ENCODE results near the gene GJB3.

DNA sequence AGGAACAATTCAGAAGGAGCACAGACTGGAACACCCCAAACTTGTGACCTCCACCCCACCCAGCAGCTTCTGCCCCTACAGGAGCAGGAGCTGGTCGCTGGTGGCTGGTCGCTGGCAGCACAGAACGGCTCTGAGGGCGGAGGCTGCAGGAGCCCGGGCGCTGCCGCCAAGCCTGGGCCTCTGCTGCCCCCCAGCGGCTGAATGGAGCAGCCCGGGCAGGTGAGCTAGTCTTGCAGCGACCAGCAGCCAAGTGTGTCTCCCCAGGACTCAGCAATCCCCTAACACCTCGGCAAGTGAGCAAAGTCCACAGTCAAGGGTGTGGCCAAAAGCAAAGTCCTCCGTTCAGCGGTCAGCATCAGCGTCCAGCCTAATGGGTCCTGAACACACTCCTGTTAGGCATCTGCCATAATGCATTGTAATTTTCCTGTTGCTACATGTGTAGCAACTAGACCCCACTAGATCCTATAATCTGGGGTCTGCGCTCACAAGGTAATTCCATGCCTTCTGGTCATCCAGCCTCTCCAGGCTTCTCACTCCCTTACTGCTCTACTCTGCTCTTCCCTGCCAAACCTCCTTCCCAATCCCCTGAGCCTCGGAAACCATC is 38.2 kb upstream of the GJB3 start:
- no peak for TF ChIP-seq ZFX (CRISPR knock-in tag; IDR thresholded peaks at IDR 0.05; ENCODE audit: low read depth)
- TF ChIP-seq ZNF644 (CRISPR knock-in tag; IDR thresholded peaks at IDR 0.05; ENCODE audit: low read depth): no peak
- no peak for TF ChIP-seq YY1 (IDR thresholded peaks at IDR 0.05; ENCODE audit: insufficient read depth, insufficient replicate concordance, low read depth, low read length)
- no peak for TF ChIP-seq MAF1 (CRISPR knock-in tag; IDR thresholded peaks at IDR 0.05; ENCODE audit: borderline replicate concordance)
- TF ChIP-seq TCF7 (IDR thresholded peaks at IDR 0.05; ENCODE audit: low read depth): no peak
- no peak for TF ChIP-seq ZNF841 (CRISPR knock-in tag; IDR thresholded peaks at IDR 0.05; ENCODE audit: borderline replicate concordance)
- no peak for TF ChIP-seq POLR2AphosphoS5 (IDR thresholded peaks at IDR 0.05; ENCODE audit: low read depth, low read length)
- no peak for TF ChIP-seq EZH2 (conservative IDR thresholded peaks at IDR 0.05; ENCODE audit: low read depth, low read length)
- no peak for TF ChIP-seq KLF13 (CRISPR knock-in tag; IDR thresholded peaks at IDR 0.05)
- TF ChIP-seq ZSCAN30 (CRISPR knock-in tag; IDR thresholded peaks at IDR 0.05): no peak
- TF ChIP-seq, protein P1, sequence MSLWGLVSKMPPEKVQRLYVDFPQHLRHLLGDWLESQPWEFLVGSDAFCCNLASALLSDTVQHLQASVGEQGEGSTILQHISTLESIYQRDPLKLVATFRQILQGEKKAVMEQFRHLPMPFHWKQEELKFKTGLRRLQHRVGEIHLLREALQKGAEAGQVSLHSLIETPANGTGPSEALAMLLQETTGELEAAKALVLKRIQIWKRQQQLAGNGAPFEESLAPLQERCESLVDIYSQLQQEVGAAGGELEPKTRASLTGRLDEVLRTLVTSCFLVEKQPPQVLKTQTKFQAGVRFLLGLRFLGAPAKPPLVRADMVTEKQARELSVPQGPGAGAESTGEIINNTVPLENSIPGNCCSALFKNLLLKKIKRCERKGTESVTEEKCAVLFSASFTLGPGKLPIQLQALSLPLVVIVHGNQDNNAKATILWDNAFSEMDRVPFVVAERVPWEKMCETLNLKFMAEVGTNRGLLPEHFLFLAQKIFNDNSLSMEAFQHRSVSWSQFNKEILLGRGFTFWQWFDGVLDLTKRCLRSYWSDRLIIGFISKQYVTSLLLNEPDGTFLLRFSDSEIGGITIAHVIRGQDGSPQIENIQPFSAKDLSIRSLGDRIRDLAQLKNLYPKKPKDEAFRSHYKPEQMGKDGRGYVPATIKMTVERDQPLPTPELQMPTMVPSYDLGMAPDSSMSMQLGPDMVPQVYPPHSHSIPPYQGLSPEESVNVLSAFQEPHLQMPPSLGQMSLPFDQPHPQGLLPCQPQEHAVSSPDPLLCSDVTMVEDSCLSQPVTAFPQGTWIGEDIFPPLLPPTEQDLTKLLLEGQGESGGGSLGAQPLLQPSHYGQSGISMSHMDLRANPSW (CRISPR knock-in tag; IDR thresholded peaks at IDR 0.05; ENCODE audit: borderline replicate concordance): no peak
- TF ChIP-seq GATA4 (IDR thresholded peaks at IDR 0.05; ENCODE audit: borderline replicate concordance, low read depth): no peak
- TF ChIP-seq, protein P2, sequence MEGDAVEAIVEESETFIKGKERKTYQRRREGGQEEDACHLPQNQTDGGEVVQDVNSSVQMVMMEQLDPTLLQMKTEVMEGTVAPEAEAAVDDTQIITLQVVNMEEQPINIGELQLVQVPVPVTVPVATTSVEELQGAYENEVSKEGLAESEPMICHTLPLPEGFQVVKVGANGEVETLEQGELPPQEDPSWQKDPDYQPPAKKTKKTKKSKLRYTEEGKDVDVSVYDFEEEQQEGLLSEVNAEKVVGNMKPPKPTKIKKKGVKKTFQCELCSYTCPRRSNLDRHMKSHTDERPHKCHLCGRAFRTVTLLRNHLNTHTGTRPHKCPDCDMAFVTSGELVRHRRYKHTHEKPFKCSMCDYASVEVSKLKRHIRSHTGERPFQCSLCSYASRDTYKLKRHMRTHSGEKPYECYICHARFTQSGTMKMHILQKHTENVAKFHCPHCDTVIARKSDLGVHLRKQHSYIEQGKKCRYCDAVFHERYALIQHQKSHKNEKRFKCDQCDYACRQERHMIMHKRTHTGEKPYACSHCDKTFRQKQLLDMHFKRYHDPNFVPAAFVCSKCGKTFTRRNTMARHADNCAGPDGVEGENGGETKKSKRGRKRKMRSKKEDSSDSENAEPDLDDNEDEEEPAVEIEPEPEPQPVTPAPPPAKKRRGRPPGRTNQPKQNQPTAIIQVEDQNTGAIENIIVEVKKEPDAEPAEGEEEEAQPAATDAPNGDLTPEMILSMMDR (CRISPR knock-in tag; IDR thresholded peaks at IDR 0.05): peak; percentile 95
- no peak for TF ChIP-seq CHD2 (IDR thresholded peaks at IDR 0.05; ENCODE audit: low read depth, low read length)
